ENCODE data around the gene NECAB3.

Gene NECAB3

DNA sequence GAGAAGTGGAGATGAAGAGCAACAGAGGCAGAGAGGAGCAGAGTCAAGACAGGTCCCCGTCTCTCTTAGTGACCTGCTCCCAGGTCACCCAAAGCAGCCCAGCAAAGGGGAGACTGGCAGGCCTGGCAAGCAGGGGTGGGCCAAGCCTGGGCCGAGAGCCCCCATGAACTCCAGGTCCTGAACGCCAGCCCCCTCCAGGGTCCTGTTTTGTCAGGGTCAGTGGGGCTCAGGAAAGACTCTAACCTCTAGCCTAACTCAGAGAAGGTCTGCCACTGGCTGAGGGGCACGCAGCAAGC is 1.2 kb downstream of the NECAB3 start:
- peak overlapping the region; percentile 76 for H3K4me3 ChIP-seq (ENCODE audit: control insufficient read depth, low read depth, low read length)
- TF ChIP-seq, protein P1, sequence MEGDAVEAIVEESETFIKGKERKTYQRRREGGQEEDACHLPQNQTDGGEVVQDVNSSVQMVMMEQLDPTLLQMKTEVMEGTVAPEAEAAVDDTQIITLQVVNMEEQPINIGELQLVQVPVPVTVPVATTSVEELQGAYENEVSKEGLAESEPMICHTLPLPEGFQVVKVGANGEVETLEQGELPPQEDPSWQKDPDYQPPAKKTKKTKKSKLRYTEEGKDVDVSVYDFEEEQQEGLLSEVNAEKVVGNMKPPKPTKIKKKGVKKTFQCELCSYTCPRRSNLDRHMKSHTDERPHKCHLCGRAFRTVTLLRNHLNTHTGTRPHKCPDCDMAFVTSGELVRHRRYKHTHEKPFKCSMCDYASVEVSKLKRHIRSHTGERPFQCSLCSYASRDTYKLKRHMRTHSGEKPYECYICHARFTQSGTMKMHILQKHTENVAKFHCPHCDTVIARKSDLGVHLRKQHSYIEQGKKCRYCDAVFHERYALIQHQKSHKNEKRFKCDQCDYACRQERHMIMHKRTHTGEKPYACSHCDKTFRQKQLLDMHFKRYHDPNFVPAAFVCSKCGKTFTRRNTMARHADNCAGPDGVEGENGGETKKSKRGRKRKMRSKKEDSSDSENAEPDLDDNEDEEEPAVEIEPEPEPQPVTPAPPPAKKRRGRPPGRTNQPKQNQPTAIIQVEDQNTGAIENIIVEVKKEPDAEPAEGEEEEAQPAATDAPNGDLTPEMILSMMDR (conservative IDR thresholded peaks at IDR 0.05; ENCODE audit: control insufficient read depth, insufficient read depth, low read depth, low read length): no peak
- DNase-seq (ENCODE audit: low read depth): no peak

DNA sequence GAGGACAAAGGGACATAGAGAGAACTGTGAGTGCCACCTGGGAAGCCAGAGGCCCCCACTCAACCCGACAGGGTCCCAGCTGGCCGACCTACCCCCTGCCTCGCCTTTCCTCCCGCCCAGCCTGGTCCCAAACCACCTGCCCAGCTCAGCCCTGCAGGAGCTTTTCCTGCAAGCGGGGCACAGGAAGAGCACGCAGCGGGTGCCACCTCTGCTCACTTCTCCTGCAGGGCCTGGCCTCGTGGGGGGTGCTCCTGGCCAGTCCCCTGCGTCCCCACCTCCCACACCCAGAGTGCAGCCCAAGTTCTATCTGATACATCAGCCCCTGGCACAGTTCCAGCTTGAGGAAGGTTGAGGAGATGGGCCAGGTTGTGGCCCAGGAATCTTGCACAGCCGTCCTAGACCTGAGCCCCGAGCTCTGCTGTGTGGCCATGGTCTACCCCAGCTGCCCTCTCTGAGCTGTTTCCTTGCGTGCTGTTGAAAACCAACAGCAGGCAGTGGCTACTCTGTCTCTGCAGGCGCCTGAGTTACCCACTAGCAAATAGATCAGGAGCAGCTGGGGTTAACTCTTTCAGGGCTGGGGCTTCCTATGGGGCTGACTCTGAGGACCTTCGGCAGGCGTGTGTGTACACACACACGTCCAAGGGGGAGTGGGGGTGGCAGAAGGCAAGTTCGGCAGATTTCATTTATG is 1.7 kb downstream of the NECAB3 start:
- TF ChIP-seq, protein P1 (conservative IDR thresholded peaks at IDR 0.05; ENCODE audit: control insufficient read depth, insufficient read depth, low read depth, low read length): no peak
- H3K4me3 ChIP-seq (ENCODE audit: control insufficient read depth, low read depth, low read length): peak overlapping the region; percentile 76
- DNase-seq (ENCODE audit: low read depth): peak; percentile 18

DNA sequence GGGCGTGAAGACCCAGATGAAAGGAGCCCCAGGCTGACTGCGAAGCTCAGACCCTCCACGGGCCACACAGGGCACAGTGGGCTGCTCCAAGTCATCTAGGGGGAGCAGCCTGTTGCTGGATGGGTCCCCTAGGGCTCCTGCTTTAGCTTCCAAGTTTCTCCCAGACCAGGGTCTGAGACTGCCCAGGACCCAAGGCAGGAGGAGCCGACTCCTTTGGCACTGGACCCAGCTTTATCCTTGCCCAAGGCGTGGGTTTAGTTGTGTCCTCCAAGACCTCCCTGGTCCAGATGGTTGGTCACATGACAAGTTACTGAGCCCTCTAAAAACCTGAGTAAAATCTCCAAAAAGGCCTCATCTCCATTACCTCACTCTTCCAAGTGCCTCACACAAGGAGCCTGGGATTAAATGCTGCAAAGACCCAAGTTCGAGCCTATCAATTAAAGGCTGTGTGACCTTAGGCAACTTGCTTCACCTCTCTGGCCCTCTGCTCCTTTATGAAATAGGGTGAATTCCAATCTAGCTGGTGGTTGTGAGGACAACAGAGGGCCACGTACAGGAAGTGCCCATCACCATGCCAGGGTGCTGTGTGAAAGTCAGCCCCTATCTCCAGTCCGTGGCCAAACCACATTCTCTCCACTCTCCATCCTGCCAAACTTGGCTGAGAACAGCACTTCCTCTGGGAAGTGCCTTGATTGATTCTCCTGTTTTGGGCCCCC is 2.5 kb downstream of the NECAB3 start:
- no peak overlapping the region for H3K4me3 ChIP-seq (ENCODE audit: control insufficient read depth, low read depth, low read length)
- TF ChIP-seq, protein P1 (conservative IDR thresholded peaks at IDR 0.05; ENCODE audit: control insufficient read depth, insufficient read depth, low read depth, low read length): no peak
- DNase-seq (ENCODE audit: low read depth): no peak

DNA sequence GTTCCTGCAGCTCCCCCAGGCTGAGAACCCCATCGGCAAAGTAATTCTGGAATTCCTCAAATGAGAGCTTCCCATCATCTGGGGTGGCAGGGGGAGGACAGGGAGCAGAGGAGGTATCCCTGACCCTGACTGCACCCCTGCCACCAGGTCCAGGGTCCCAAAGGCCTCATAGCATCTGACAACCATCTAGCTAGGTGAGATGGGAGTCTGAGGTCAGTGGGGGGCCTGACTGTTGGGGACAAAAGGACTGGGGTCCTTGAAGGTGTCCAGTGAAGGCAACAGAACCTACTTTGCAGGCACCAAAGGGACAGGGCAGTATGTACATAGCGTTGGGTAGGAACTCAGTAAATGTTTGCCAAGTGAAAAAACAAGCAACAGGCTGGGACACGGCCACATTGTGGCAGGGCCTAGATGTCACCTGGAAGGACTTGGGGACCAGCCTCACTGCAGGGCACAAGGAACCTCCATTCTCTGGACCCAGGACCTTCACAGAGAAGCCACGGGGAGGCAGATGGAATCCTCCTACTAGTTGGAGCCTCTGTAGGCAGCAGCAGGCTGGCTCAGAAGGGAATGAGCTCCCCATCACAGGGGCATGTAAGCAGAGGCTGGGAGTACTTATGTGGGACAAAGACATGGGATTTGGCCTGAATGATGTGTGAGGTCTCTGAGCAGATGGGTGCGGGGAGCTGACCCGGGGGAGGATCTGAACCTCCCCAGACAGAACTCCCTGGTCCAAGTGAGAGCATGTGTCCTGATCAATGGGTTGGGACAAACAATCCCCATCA is 3.3 kb downstream of the NECAB3 start:
- no peak overlapping the region for H3K4me3 ChIP-seq (ENCODE audit: control insufficient read depth, low read depth, low read length)
- TF ChIP-seq, protein P1 (conservative IDR thresholded peaks at IDR 0.05; ENCODE audit: control insufficient read depth, insufficient read depth, low read depth, low read length): no peak
- no peak for DNase-seq (ENCODE audit: low read depth)

DNA sequence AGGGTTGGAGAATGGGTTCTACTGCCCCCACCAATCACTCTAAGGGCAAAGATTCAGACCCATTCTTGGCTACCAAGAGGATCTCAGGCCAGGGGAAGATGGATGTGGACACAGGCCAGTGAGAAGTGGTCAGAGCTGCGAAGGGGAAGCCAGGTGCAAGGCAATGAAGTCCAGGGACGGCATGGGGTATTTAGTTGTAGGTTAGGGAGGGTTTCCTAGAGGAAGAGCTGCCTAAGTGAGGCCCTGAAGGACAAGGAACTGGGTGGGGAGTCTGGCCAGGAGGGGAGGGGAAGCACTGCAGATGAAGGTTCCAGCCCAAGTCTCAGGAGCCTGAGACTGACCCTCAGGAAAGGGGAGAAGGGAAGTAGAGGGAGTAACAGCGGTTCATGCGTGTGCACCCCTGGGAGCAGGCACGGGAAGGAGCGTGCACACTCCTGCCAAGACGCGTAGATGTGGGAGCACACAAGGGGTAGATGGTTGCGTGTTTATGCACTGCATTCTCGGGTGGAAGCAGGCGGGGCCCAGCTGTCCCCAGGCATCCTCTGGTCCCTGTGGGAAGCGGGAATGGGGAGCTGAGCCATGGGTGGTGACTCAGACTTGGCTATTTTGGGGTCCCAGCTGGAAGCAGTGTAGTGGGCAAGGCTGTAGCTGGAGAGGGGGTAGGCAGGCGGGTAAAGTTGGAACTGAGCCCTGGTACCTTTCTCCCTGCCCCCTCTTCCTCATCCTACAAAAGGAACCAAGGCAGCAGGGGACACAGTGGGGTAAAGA is 4.2 kb downstream of the NECAB3 start:
- no peak for DNase-seq (ENCODE audit: low read depth)
- no peak overlapping the region for H3K4me3 ChIP-seq (ENCODE audit: control insufficient read depth, low read depth, low read length)
- TF ChIP-seq, protein P1 (conservative IDR thresholded peaks at IDR 0.05; ENCODE audit: control insufficient read depth, insufficient read depth, low read depth, low read length): no peak

DNA sequence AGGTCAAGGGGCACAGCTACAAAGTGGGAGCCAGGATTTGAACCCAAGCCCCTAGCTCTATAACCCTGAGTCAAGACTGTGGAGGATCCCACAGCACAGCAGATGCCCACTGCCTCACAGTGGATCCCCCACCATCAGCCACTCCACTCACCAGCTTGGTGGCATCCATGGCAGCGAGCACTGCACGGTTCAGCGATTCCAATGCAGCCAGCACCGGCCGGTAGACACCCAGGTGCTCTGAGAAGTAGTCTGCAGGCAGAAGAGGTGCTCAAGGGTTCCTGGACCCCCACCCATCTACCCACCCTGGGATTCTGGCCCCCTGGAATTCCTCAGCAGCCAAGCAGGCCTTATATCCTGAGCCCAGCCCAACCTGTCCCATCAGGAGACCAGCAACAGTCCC is 5.0 kb downstream of the NECAB3 start:
- H3K4me3 ChIP-seq (ENCODE audit: control insufficient read depth, low read depth, low read length): no peak overlapping the region
- no peak for DNase-seq (ENCODE audit: low read depth)
- TF ChIP-seq, protein P1 (conservative IDR thresholded peaks at IDR 0.05; ENCODE audit: control insufficient read depth, insufficient read depth, low read depth, low read length): no peak

Data from fibroblast of mammary gland (primary cell).